HEK293T (cell line): ENCODE measurements around the gene BMPR1B.
"Not testable (repeated sequence)": the region's sequence is repeated elsewhere in the genome, so short reads cannot be mapped to it uniquely, and the experiment has no call there.

Source experiments
- ARNT ChIP-seq: fragments of 450-650 bp; IDR thresholded peaks from 2 replicates; pipeline ENCODE4 v1.6.1; 2017; ENCODE audit warnings: mild to moderate bottlenecking
- BHLHE40 ChIP-seq: fragments of 450-650 bp; IDR thresholded peaks from 2 replicates; pipeline ENCODE4 v1.6.1; 2016; ENCODE audit warnings: mild to moderate bottlenecking, moderate library complexity, borderline replicate concordance
- FOXA1 ChIP-seq: fragments of 450-650 bp; IDR thresholded peaks from 2 replicates; pipeline ENCODE4 v1.6.1; 2016; ENCODE audit warnings: mild to moderate bottlenecking
- FOXK2 ChIP-seq: fragments of 450-650 bp; IDR thresholded peaks from 2 replicates; pipeline ENCODE4 v1.6.1; 2016; ENCODE audit warnings: mild to moderate bottlenecking
- FOXM1 ChIP-seq: fragments of 450-650 bp; IDR thresholded peaks from 2 replicates; pipeline ENCODE4 v1.6.1; 2017; ENCODE audit warnings: mild to moderate bottlenecking, borderline replicate concordance
- HDGF ChIP-seq: fragments of 450-650 bp; IDR thresholded peaks from 2 replicates; pipeline ENCODE4 v1.6.1; 2017; ENCODE audit warnings: antibody characterized with exemption, borderline replicate concordance
- LEF1 ChIP-seq: fragments of 450-650 bp; IDR thresholded peaks from 2 replicates; pipeline ENCODE4 v1.6.1; 2017; ENCODE audit warnings: mild to moderate bottlenecking, borderline replicate concordance
- NFRKB ChIP-seq: fragments of 450-650 bp; IDR thresholded peaks from 2 replicates; pipeline ENCODE4 v1.6.1; 2016; ENCODE audit warnings: mild to moderate bottlenecking, moderate library complexity
- SP1 ChIP-seq: fragments of 450-650 bp; IDR thresholded peaks from 2 replicates; pipeline ENCODE4 v1.6.1; 2017
- SUZ12 ChIP-seq: fragments of 450-650 bp; IDR thresholded peaks from 2 replicates; pipeline ENCODE4 v1.6.1; 2016; ENCODE audit warnings: mild to moderate bottlenecking
- TARDBP ChIP-seq: fragments of 450-650 bp; IDR thresholded peaks from 2 replicates; pipeline ENCODE4 v1.6.1; 2016
- TF ChIP-seq, protein P1 (sequence below): fragments of 450-650 bp; IDR thresholded peaks from 2 replicates; pipeline ENCODE4 v1.6.1; 2016

DNA sequence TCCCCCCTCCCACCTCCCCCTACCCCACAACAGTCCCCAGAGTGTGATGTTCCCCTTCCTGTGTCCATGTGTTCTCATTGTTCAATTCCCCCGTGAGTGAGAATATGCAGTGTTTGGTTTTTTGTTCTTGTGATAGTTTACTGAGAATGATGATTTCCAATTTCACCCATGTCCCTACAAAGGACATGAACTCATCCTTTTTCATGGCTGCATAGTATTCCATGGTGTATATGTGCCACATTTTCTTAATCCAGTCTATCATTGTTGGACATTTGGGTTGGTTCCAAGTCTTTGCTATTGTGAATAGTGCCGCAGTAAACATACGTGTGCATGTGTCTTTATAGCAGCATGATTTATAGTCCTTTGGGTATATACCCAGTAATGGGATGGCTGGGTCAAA, 413.6 kb downstream of the BMPR1B start:
- not testable (repeated sequence) for TF ChIP-seq LEF1, ARNT, FOXK2, TARDBP, SP1, SUZ12, HDGF, FOXA1, NFRKB, FOXM1, BHLHE40
- TF ChIP-seq, protein P1, sequence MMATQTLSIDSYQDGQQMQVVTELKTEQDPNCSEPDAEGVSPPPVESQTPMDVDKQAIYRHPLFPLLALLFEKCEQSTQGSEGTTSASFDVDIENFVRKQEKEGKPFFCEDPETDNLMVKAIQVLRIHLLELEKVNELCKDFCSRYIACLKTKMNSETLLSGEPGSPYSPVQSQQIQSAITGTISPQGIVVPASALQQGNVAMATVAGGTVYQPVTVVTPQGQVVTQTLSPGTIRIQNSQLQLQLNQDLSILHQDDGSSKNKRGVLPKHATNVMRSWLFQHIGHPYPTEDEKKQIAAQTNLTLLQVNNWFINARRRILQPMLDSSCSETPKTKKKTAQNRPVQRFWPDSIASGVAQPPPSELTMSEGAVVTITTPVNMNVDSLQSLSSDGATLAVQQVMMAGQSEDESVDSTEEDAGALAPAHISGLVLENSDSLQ = not testable (repeated sequence)
